ENCODE measurements around the gene GLI1.
A peak's percentile ranks its signal among the peaks of the same experiment; 100 is the strongest.
"Not testable (repeated sequence)": the region's sequence is repeated elsewhere in the genome, so short reads cannot be mapped to it uniquely, and the experiment has no call there.

The GLI1 gene

DNA sequence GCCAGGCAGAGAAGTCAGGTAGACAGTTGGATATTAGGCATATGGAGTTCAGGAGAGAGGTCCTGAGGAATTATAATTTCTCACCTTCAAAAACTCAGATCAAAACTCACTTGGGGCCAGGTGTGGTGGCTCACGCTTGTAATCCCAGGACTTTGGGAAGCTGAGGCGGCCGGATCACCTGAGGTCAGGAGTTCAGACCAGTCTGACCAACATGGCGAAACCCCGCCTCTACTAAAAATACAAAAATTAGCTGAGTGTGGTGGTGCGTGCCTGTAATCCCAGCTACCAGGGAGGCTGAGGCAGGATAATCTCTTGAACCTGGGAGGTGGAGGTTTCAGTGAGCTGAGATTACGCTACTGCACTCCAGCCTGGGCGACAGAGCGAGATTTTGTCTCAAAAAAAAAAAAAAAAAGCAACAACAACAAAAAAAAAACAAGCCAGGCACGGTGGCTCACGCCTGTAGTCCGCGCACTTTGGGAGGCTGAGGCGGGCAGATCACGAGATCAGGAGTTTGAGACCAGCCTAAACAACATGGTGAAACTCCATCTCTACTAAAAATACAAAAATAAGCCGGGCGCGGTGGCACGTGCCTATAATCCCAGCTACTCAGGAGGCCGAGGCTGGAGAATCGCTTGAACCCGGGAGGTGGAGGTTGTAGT lies 42.9 kb downstream of the GLI1 start:
- DNase-seq: not testable (repeated sequence)

GRCh38 chr12:57506541-57506940 lies 47.0 kb downstream of the GLI1 start:
- not testable (repeated sequence) for DNase-seq

GRCh38 chr12:57507796-57508195 lies 48.2 kb downstream of the GLI1 start:
- not testable (repeated sequence) for DNase-seq

DNA sequence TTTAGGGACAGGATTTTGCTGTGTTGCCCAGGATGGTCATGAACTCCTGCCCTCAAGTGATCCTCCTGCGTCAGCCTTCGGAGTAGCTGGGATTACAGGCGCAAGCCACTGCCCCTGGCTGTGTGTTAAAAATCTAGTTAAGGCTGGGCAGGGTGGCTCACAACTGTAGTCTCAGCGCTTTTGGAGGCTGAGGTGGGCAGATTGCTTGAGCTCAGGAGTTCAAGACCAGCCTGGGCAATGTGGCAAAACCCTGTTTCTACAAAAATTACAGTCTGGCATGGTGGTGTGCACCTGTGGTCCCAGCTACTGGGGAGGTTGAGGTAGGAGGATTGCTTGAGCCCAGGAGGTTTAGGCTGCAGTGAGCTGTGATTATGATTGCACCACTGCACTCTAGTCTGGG lies 51.6 kb downstream of the GLI1 start:
- DNase-seq: no peak

- DNase-seq: no peak
Observed at GRCh38 chr12:57511588-57512325, 52.2 kb downstream of the GLI1 start.

- DNase-seq: no peak
Observed at GRCh38 chr12:57512665-57513064, 53.1 kb downstream of the GLI1 start.

GRCh38 chr12:57513266-57513665 lies 53.7 kb downstream of the GLI1 start:
- no peak for DNase-seq

GRCh38 chr12:57513677-57514076 lies 54.1 kb downstream of the GLI1 start:
- not testable (repeated sequence) for DNase-seq

DNA sequence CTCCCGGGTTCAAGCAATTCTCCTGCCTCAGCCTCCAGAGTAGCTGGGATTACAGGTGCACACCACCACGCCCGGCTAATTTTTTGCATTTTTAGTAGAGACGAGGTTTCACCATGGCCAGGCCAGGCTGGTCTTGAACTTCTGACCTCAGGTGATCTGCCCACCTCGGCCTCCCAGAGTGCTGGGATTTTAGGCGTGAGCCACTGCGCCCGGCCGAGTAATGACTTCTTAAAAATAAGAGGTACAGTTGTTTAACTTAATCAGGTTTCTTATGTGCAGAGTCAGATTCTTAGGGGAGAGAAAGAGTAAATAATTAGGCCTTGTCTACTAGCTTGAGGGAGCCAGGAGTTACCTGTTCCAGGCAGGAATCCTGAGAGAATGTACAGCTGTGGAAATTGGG lies 54.7 kb downstream of the GLI1 start:
- not testable (repeated sequence) for DNase-seq

- no peak for DNase-seq
Observed at GRCh38 chr12:57514720-57515407, 55.3 kb downstream of the GLI1 start.

DNA sequence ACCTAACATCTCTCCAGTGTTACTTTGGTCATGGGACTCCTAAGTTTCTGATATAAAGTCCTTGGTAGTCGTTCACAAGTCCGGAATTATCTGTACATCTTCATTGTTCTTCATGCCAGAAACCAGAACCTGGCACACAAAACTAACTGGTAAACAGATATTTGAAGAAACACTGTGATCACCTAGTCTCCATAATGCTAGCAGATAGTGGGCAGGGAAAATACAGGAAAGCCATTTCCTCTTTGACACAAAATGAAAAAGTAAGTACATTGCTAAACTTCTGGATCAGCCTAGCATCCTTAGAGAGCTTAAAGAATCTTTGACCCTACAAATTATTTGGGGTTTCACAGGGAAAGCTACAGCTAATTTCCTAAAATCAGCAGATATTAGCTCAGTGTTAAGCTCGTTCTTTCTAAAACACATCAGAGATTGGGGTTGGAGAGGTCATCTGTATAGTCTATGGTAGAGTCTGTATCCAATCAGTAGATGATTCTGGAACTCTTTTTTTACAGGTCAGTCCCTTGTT lies 55.9 kb downstream of the GLI1 start:
- no peak for DNase-seq

- DNase-seq: no peak
Observed at GRCh38 chr12:57515934-57516541, 56.5 kb downstream of the GLI1 start.

GRCh38 chr12:57516617-57517153 lies 57.1 kb downstream of the GLI1 start:
- no peak for DNase-seq

GRCh38 chr12:57517187-57517586 lies 57.6 kb downstream of the GLI1 start:
- no peak for DNase-seq

GRCh38 chr12:57517718-57518117 lies 58.1 kb downstream of the GLI1 start:
- DNase-seq: not testable (repeated sequence)

DNA sequence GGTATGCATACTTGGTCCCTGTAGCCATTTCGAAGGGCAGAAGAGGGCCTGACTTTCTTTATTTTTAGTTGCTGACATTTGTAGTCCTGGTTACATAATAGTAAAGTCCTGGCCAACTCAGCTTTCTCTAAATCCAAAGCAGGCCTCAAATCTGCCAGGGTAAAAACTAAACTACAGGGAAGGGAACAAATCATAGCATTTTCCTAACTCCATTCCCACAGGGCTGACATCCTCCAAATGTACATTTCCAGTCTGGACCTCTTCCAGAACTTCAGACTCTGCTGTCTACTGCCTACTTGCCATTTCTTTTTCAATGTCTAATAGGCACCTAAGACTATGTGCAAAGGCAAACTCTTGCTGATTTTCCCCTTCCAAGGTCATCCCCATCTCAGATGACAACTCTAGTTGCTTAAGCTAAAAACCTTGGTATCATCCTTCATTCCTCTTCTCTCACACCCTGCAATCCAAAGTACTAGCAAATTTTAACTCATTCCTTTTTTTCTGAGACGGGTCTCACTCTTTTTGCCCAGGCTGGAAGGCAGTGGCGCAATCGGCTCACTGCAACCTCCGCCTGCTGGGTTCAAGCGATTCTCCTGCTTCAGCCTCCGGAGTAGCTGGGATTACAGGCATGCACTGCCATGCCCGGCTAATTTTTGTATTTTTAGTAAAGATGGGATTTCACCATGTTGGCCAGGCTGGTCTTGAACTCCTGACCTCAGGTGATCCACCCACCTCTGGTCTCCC lies 58.8 kb downstream of the GLI1 start:
- DNase-seq: no peak

DNA sequence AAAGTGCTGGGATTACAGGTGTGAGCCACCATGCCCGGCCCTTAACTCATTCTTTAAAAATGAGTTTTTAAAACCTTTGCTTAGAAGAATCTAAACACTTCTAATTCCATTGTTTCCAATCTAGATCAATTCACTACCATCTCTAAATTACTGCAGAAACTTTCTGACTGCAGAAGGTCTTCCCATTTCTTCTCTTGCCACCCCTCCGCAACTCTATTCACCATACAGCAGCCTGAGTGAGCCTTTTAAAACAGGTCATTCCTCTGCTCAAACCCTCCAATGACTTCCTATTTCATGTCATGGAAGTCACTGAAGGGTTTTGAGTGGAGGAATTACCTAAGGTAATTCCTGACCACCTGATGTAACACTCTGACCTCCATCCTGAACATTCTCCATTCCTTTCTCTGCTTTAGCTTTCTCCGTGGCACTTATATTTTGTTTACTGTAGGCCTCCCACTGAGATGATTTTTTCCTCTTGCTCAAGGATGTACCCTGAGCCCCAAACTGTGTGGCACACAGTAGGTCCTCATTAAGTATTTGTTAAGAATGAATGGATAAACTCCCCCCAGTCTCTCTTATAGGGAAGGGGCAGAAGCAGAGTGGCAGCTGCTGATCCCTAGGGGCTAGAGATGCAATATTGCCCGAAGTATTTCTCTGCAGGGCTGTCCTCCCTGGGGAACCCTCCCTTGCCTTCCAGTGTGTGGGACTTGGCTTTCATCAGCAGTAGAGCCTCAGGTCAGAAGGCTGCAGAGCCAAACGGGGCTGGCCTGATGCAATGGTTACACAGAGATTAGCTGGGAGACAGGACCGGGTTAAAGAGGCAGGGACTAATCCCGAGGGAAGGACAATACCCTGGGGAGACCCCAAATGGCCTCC lies 59.6 kb downstream of the GLI1 start:
- no peak for DNase-seq

DNA sequence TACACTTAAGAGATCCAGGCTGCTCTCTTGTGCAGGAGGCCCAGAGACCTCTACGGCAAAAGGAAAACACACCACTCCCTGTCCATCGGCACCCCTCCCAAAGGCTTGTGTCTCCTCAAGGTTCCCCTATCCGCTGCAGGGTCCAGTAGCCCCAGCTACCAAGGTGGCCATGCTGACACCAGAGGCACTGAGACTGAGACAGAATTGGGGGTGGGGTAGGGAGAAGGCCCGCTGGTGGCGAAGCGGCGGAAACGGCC lies 60.1 kb downstream of the GLI1 start:
- DNase-seq: no peak

DNA sequence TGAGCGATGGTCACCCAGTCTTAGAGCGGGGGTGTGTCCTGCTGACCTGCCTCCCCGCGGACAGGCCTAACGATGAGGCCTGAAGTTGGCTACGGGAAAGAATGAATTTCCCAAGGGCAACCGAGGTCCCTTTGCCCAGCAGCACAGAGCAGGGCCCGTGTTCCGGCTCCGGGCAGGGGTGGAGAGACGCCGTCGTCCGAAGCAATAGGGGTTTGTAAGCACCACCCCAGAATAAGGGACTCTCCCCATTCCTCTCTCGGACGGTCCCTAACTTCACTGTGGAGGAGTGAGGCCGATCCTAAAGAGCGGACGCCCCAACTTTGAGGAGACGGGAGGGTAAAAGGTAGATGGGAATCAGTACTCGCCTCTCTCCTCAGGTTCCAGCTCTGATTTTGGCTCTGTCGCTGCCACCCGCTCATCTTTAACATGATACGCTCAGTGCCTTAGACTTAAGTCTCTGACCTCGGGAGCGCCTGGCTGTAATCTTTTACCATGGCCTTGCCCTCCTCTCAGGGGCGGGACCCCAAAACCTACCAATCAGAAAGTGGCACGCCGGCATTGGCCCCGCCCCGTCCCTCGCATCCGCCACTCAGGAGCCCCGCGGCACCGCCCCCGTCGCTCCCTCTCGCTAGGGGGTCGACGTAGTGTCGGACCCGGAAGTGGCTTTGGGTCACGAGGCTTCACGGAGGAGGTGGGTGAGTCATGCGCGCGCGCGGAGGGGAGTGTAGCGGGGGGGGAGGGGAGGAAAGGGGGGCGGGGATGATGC lies 60.7 kb downstream of the GLI1 start, which contains the start of gene DDIT3:
Gene DDIT3 (minus strand): TSS at position 462 of the 766 bp plus-strand sequence. CDS start 3,108 bp downstream, outside the sequence.
- peak; percentile 99 for DNase-seq

GRCh38 chr12:57521525-57522010 lies 62.0 kb downstream of the GLI1 start:
- no peak for DNase-seq
